HepG2 (cell line): ENCODE data around the gene TBC1D24.

Experiments used
- CEBPB ChIP-seq: IDR thresholded peaks from 2 replicates; pipeline ENCODE4 v1.6.1; 2011; ENCODE audit warnings: low read depth, low read length, improper control_type of control experiment, borderline replicate concordance
- EZH2 ChIP-seq: conservative IDR thresholded peaks from 2 replicates; pipeline ENCODE4 v1.6.1; 2012; ENCODE audit warnings: mild to moderate bottlenecking, low read depth, low read length, moderate library complexity
- GATAD1 ChIP-seq: IDR thresholded peaks from 2 replicates; pipeline ENCODE4 v1.6.1; 2016; ENCODE audit warnings: missing genetic modification reagents, missing compliant biosample characterization
- POLR2AphosphoS5 ChIP-seq: IDR thresholded peaks from 2 replicates; pipeline ENCODE4 v1.6.1; 2012; ENCODE audit warnings: low read depth, low read length
- TF ChIP-seq, protein P1 (sequence below): sonication (generic); formaldehyde crosslinking; IDR thresholded peaks from 2 replicates; pipeline ENCODE4 v1.5.0; 2020; ENCODE audit warnings: mild to moderate bottlenecking, missing genetic modification reagents, moderate library complexity

DNA sequence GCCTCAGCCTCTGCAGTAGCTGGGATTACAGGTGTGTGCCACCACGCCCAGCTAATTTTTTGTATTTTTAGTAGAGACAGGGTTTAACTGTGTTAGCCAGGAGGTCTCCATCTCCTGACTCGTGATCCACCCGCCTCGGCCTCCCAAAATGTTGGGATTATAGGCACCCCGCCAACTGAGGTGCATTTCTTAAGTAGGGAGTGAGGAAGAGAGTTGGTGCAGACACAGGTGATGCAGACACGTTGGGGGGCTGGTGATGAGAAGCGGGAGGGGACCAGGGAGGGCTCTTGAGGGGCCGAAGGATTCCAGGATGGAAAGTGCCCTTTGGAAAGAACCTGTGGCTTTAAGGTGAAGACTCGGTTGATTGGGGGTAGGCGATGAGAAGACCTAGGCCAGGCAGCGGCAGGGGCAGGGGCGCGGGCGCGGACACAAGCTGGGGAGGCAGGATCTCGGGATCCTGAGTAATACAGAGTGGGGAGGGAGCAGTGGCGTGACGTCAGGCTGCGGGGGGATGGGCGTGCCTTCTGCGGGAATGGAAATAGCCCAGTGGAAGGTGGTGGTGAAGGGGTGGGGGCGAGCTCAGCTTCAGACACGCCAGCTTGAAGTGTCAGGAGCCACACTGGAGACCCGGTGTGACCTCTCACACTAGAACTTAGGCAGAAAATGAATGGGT lies 36.3 kb downstream of the TBC1D24 start:
- no peak for TF ChIP-seq CEBPB
- no peak for TF ChIP-seq GATAD1 (CRISPR knock-in tag)
- TF ChIP-seq, protein P1, sequence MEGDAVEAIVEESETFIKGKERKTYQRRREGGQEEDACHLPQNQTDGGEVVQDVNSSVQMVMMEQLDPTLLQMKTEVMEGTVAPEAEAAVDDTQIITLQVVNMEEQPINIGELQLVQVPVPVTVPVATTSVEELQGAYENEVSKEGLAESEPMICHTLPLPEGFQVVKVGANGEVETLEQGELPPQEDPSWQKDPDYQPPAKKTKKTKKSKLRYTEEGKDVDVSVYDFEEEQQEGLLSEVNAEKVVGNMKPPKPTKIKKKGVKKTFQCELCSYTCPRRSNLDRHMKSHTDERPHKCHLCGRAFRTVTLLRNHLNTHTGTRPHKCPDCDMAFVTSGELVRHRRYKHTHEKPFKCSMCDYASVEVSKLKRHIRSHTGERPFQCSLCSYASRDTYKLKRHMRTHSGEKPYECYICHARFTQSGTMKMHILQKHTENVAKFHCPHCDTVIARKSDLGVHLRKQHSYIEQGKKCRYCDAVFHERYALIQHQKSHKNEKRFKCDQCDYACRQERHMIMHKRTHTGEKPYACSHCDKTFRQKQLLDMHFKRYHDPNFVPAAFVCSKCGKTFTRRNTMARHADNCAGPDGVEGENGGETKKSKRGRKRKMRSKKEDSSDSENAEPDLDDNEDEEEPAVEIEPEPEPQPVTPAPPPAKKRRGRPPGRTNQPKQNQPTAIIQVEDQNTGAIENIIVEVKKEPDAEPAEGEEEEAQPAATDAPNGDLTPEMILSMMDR: no peak
- no peak for TF ChIP-seq POLR2AphosphoS5
- TF ChIP-seq EZH2: no peak
